AG09319 (cell line): Measurements from ENCODE around the gene TBC1D22A.

Source experiments
- DNase-seq: peaks from one replicate; pipeline ENCODE4 v3.0.0-alpha.2; 2010; ENCODE audit warnings: low read depth; ENCODE audit errors: extremely low read depth
- TF ChIP-seq, protein P1 (sequence below): IDR thresholded peaks from 2 replicates; pipeline ENCODE4 v1.5.1; 2011; ENCODE audit warnings: low read depth, mild to moderate bottlenecking, inconsistent platforms, low read length, moderate library complexity

The TBC1D22A gene

DNA sequence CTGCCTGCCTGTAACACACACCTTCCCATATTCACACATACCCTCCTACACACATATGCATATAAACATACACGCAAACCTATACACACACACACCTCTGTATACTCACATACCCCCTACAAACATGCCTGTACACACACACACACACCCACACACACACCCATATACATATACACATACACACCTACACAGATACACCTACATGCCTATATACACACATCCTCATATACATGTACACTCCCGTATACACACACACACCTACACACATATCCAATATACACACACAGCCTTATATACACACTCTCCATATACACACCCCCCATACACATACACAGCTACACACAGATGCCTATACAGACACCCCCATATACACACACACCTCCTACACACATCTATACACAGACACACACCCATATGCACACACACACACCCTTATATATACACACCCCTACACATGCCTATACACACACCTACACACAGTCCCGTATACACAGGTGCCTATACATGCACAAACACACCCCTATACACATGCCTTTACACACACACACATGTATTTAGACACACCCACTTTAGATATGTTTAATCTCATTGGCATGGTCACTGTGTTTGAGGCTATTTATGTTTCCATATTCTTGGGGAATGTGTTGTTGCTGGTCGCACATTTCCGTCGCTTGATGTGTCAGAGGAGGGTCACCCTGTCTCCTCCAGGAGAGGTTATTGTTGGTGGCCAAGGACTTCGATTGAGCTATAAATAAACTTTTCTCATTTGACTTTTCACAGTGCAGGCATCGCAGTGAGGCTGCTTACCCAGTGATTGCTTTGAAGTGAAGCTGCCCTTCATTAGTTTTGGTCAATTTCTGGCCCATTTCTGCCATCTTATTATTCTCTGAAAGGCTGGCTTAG is 243.3 kb downstream of the TBC1D22A start:
- no peak for DNase-seq
- TF ChIP-seq, protein P1, sequence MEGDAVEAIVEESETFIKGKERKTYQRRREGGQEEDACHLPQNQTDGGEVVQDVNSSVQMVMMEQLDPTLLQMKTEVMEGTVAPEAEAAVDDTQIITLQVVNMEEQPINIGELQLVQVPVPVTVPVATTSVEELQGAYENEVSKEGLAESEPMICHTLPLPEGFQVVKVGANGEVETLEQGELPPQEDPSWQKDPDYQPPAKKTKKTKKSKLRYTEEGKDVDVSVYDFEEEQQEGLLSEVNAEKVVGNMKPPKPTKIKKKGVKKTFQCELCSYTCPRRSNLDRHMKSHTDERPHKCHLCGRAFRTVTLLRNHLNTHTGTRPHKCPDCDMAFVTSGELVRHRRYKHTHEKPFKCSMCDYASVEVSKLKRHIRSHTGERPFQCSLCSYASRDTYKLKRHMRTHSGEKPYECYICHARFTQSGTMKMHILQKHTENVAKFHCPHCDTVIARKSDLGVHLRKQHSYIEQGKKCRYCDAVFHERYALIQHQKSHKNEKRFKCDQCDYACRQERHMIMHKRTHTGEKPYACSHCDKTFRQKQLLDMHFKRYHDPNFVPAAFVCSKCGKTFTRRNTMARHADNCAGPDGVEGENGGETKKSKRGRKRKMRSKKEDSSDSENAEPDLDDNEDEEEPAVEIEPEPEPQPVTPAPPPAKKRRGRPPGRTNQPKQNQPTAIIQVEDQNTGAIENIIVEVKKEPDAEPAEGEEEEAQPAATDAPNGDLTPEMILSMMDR, result no peak

DNA sequence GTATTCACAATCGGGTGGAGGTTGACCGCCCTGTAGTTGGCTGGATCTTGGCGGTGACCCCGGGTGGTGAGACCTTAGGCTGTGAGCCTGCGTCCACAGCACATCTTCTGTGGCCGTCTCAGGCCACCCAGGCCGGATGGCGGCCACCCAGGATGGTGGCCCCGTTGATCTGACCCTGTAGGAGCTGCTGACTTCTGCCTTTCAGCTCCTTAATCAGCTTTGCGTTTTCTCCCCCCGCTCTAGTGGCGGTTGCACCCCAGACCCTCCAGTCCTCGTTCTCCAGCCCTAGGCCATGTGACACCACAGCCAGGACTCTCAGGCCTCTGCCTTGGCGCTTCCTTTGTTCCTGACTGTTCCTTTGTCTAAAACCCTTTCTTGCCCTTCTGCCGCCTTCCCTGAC is 244.0 kb downstream of the TBC1D22A start:
- no peak for DNase-seq
- TF ChIP-seq, protein P1, result no peak

DNA sequence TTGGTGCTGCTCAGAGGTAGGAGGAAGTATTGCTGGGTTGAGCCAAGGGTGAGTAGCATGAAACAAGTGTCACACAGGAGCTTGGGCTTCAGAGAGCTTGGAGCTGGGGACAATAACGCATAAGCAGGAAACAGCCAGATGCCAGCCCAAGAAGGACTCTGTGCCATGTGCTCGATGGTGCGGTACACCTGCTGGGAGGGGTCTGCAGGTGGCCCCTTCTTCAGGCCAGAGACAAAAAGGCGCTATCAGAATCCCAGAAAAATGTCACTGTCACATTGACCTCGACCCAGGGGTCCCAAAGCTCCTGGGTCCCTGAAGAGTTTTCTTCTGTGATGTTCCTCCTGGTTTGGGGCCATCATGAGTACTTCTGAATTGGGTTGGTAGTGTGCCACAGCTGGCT is 244.4 kb downstream of the TBC1D22A start:
- TF ChIP-seq, protein P1, result no peak
- no peak for DNase-seq

DNA sequence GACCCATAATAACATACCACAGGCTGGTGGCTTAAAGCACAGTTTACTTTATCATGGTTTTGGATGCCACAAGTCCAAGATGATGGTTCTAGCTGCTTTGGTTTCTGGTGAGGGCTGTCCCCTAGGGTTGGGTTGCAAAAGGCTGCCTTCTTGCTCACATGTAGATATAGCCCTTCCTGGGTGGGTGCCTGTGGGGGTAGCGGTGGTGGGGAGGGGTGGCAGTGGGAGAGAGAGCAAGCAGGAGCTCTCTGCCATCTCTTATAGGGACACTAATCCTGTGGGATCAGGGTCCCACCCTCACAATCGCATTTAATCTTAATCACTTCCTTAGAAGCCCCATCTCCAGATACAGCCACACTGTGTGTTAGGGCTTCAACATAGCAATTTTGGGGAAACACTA is 245.0 kb downstream of the TBC1D22A start:
- TF ChIP-seq, protein P1, result no peak
- no peak for DNase-seq

DNA sequence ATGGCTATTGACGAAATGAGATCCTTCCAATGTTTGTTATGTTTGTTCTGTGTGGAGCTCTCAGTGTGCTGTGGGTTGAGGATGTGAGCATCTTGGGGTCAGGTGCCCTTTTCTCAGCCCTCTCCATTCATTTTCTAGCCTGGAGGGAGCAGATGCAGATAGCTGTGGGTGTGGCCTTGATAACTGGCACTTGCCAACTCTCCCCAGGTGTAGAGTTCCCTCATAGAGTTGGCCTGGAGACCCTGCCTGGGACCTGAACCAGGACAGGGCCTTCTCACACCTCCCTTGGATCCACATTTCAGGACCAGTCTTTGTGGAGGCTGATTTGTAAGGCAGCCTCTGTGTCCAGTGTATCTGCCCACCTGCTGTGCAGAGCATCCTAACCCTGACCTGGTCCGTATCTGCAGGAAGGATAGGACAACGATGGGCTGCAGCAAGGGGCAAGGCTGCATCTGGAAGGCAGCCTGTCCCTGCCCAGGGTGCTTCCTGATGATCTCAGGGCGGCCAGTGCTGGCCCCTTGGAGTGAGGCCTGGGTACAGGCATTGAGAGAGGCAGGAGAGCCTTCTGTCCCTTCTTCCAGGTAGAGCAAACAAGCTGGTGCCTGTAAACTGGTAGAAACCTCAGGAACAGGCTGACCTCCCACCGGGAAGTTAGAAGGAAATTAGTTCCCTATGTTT is 245.9 kb downstream of the TBC1D22A start:
- DNase-seq, result no peak
- TF ChIP-seq, protein P1, result no peak

DNA sequence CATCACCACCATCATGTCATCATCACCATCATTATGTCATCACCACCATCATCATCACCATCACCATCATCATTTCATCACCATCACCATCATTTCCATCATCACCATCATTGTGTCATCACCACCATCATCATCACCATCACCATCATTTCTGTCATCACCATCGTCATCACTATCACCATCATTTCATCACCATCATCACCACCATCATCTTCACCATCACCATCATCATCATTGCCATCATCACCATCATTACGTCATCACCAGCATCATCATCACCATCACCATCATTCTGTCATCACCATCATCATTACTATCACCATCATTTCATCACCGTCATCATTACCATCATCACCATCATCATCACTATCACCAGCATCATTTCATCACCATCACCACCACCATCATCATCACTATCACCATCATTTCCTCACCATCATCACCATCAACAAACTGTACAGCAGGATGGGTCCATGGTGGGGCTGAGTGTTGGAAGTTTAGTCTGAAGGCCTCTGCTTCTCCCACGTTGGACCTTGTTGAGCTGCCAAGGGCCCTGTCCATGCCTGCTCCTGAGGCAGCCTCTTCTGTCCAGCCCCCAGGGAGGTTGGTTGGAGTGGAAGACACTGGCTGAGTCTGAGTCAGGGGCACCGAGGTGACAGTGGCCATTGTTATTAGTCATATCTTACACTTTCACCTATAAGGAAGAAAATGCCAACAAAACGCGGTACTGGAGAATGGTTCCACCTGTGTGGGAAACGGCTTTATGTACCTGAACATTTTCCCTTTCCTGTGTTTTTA is 247.1 kb downstream of the TBC1D22A start:
- TF ChIP-seq, protein P1, result no peak
- DNase-seq, result no peak
